Right lobe of liver (tissue), 4 donors: ENCODE results near the gene LGALS9.

Experiments used
- POLR2A ChIP-seq: fragments of 450-650 bp; IDR thresholded peaks from one replicate; pipeline ENCODE4 v1.6.1; 2017; ENCODE audit warnings: antibody characterized with exemption, mild to moderate bottlenecking
- TF ChIP-seq, protein P1 (sequence below), 4 donors: fragments of 200-600 bp in 3 of 4; fragments of 450-650 bp in 1 of 4; IDR thresholded peaks; one replicate each; pipeline versions ENCODE4 v1.5.1 to v1.8.0; 2016 to 2022; ENCODE audit warnings: antibody characterized with exemption in 4 of 4, mild to moderate bottlenecking in 2 of 4
- donor health status: DM: no; HTN: no; CAD: no.
- donor health status: DM: no; HTN: no; CAD: no.
- donor health status: DM: no; HTN: yes; CAD: no.

DNA sequence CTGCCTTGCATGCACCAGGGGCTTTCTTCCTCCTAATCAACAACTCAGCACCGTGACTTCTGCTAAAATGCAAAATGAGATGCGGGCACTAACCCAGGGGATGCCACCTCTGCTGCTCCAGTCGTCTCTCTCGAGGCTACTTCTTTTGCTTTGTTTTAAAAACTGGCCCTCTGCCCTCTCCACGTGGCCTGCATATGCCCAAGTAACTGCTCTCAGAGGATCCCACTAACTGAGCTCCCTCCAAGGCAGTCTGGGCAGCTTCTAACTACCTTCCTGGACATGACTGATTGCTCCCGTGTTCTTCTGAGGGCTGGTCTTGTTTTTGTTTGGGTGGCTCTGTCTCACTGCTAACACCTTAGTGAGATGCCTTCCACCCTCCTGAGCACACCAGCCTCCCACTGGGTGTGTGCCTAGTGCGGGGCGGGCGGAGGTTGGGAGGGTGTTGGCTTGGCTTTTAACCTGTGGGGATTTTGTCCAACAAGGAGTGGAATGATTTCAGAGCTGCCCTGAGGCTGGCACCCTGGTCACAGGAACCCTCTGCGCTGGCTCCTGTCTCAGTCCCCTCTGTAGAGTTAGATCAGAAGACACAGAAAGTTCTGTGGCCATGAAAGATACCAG lies 8.9 kb upstream of the LGALS9 start:
- TF ChIP-seq, protein P1, sequence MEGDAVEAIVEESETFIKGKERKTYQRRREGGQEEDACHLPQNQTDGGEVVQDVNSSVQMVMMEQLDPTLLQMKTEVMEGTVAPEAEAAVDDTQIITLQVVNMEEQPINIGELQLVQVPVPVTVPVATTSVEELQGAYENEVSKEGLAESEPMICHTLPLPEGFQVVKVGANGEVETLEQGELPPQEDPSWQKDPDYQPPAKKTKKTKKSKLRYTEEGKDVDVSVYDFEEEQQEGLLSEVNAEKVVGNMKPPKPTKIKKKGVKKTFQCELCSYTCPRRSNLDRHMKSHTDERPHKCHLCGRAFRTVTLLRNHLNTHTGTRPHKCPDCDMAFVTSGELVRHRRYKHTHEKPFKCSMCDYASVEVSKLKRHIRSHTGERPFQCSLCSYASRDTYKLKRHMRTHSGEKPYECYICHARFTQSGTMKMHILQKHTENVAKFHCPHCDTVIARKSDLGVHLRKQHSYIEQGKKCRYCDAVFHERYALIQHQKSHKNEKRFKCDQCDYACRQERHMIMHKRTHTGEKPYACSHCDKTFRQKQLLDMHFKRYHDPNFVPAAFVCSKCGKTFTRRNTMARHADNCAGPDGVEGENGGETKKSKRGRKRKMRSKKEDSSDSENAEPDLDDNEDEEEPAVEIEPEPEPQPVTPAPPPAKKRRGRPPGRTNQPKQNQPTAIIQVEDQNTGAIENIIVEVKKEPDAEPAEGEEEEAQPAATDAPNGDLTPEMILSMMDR (IDR thresholded peaks at IDR 0.05), result no peak
- TF ChIP-seq POLR2A, result no peak
